Stimulated activated CD4-positive, alpha-beta T cell treated with anti-CD3 and anti-CD28 coated beads, TNF-alpha, amount 100 ng/mL, for 24 hours (primary cell): ENCODE measurements around the gene IFT122.
"Not testable (repeated sequence)": the region's sequence is repeated elsewhere in the genome, so short reads cannot be mapped to it uniquely, and the experiment has no call there.

Source experiments
- DNase-seq, 3 experiments: peaks; one replicate each; pipeline ENCODE4 v3.0.0-alpha.2; 2020; ENCODE audit warnings: low read depth in 3 of 3

The IFT122 gene

DNA sequence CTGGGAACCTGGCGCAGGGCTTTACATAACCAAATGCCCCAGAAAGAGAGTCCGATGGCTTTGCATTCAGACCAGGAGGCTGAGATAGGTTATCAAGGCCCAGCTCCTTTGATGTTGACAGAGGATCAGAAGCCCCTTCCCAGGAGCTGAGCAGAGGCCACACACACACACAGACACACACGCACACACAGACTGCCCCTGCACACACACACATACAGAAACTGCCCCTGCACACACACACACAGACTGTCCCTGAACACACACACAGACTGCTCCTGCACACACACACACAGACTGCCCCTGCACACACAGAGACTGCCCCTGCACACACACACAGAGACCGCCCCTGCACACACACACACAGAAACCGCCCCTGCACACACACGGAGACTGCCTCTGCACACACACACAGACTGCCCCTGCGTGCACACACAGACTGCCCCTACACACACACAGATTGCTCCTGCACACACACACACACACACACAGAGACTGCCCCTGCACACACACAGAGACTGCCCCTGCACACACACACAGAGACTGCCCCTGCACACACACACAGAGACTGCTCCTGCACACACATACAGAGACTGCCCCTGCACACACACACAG lies 75.9 kb downstream of the IFT122 start:
- DNase-seq = not testable (repeated sequence)

DNA sequence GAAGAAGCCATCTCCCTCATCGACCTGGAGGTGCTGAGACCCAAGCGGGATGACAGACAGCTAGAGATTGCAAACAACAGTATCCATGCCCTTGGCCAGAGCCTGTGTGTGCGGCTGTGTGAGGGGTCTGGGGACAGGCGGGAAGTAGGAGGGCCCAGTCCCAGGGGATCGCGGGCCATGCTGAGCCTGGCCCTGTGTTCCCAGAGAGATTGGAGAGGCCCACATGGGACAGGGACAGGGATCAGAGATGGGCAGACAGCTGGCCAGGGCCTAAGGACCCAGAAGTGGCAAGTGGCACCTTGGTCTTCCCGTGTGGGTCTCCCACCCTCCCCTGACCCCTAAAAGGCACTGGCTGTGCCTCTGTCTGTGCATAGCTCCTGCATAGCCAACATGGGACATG lies 77.5 kb downstream of the IFT122 start:
- DNase-seq = no peak

DNA sequence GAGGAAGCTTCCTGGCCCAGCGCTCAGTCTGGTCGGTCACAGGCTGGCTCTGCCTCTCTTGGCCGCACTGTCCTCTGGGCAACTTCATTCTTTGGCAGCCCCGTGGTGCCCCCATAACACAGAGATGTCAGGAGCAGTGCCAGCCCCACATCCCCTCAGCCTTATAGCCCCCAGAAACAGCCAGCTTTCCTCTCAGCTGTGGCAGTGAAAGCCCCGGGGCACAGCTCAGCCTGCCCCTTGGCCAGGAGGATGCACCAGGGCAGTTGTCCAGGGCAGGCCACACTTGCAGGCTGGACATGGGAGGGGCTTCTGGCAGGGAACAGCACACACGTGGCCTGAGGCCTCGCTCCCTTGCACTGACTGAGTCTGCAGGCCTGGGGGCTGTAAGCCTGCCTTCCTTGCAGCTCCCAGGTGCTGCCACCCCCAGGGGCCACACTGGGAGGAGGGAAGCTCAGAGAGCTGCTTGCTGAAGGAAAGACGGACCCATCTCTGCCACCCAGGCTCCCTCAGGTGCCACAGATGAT lies 78.1 kb downstream of the IFT122 start:
- DNase-seq = no peak

- no peak for DNase-seq
These were observed 78.6 kb downstream of the IFT122 start for GRCh38 chr3:129518581-129518980.

DNA sequence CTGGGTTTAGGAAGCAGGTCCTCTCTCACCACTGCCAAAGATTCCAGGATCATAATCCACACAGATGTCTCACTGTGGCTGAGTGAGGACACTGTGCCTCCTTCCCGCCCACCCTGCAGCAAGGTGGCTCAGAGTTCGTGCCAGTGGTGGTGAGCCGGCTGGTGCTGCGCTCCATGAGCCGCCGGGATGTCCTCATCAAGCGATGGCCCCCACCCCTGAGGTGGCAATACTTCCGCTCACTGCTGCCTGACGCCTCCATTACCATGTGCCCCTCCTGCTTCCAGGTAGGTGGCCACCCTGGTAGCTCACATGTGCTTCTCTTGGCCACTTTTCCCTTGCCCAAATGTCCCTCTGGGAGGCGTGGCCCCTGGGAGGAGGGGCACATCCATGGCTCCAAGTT lies 79.4 kb downstream of the IFT122 start:
- DNase-seq = no peak

DNA sequence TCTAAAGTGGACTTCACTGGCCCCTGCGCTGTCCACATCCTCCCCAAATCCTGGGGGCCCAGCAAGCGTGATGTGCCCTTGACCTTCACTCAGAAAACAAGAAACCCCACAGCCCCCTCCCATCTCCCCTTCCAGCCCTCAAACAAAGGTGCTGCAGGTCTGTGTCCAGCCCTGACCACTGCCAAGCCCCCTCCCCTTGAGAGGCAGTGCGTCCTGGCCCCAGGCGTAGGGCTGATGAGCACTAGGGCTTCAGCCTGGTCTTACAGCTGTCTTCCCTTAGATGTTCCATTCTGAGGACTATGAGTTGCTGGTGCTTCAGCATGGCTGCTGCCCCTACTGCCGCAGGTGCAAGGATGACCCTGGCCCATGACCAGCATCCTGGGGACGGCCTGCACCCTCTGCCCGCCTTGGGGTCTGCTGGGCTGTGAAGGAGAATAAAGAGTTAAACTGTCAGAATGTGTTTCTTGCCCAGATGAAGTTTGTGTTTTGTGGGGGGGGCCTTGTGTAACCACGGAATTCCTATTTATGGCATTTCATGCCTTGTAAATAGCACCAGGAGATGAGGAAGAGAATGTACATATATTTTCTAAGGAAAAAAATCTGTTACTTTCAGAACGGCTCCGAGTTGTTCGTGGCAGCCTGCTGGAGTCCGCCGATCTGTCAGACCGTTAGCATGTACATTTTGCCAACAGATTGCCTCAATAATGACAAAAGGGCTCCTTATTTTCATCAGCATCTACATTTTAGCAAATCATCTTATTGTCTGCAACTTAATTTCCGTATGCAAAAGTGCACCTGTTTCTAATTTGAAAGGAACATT lies 80.1 kb downstream of the IFT122 start:
- DNase-seq = no peak

GRCh38 chr3:129520960-129521359 lies 80.9 kb downstream of the IFT122 start:
- DNase-seq = no peak

DNA sequence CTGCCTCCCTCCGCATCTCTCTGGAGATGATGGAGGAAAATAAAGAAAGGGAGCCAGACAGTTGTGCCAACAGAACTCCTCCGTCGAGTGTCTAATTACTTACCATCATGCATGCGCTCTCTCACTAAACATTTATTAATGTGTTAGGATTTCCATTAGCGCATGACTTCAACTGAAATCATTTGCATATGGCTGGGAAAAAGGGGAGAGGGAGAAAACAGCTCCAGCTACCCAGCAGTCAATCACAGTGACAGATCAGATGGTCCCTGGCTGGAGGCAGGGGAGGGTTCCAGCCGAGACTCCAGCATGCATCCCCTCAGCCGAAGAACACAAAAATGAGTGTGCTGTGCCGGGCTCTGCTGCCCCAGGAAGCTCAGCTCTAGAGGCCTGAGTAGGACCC lies 81.6 kb downstream of the IFT122 start:
- no peak for DNase-seq

GRCh38 chr3:129522953-129523352 lies 82.9 kb downstream of the IFT122 start:
- DNase-seq = no peak

DNA sequence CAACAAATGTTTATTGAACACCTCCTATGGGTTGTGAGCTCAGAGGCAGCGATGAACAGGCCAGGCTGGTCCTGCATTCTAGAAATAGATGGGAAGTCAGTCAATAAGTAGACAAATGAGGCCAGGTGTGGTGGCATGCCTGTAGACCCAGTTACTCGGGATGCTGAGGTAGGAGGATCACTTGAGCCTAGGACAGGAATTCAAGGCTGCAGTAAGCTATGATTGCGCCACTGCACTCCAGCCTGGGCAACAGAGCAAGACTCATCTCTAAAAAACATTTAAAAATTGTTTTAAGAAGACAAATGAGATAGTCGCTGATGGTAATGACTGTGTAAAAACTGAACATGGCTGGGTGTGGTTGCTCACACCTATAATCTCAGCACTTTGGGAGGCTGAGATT lies 84.1 kb downstream of the IFT122 start:
- no peak for DNase-seq

DNA sequence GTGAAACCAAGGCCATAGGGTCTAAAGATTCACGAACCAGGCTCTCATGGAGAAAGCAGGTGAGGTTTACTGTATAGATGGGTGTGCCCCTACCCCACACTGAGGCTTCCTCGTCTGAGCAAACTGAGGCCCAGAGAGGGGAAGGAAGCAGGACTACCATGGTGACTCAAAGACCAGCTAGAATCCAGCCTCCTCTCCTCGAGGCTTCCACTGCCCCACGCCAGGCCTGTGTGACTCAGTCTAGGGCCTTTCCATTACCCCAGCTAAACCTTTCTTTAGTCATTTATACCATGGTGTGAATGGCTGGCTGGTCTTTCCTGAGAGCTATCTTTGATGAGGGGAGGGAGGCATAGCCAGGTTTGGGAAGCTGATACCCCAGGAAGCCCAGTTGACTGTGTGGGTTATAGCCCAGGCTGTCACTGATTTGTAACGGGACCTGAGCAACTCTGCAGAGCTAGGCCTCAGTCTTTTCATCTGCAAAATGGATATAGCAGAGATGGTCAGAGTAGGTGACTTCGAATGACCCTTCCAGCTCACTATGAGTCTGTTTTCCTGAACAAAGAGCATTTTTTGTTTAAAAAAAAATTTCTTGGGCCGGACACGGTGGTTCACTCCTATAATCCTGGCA lies 85.4 kb downstream of the IFT122 start:
- no peak for DNase-seq

DNA sequence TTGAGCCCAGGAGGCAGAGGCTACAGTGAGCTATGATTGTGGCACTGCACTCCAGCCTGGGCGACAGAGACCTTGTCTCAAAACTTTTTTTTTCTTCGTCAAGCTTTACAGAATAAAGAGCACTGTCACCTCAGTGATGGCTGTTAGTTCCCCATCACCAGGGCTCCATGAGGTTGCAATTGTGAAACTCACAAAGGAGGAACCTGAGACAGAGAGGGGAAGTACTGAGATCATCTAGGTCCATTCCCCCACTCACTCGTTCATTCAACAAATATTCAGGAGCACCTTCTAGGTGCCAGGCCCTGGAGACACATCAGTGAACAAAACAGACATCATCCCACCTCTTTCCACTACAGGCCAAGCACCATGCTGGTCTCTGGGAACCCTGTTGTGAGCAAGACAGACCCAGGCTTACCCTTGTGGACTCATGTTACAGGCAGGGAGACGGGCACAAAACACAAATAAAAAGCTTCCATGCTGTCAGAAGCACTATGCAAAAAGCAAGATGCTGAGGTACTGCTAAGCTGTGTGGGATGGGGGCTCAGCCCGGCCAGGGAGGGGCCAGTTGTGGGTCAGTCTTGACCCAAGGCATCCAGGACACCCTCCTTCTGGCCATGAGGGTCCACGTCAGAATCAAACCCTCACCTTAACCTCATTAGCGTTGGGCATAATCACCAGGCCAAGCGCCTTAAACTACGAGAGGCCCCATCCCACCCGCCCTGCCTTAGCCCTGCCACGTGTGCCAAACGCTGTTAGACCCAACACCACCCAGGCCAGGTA lies 86.3 kb downstream of the IFT122 start:
- DNase-seq = no peak

- no peak for DNase-seq
These were observed 87.2 kb downstream of the IFT122 start for GRCh38 chr3:129527262-129527661.

DNA sequence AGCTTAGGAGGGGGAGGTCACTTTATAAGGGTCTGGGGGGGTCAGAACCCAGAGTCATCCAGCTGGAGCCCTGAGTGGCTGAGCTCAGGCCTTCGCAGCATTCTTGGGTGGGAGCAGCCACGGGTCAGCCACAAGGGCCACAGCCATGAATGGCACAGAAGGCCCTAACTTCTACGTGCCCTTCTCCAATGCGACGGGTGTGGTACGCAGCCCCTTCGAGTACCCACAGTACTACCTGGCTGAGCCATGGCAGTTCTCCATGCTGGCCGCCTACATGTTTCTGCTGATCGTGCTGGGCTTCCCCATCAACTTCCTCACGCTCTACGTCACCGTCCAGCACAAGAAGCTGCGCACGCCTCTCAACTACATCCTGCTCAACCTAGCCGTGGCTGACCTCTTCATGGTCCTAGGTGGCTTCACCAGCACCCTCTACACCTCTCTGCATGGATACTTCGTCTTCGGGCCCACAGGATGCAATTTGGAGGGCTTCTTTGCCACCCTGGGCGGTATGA lies 88.6 kb downstream of the IFT122 start, which contains the start of gene RHO:
RHO (plus strand) TSS at position 51 of the 512 bp plus-strand sequence; CDS start at position 146, 95 bp downstream.
- DNase-seq = no peak

- no peak for DNase-seq
These were observed 89.6 kb downstream of the IFT122 start for GRCh38 chr3:129529436-129530210.

DNA sequence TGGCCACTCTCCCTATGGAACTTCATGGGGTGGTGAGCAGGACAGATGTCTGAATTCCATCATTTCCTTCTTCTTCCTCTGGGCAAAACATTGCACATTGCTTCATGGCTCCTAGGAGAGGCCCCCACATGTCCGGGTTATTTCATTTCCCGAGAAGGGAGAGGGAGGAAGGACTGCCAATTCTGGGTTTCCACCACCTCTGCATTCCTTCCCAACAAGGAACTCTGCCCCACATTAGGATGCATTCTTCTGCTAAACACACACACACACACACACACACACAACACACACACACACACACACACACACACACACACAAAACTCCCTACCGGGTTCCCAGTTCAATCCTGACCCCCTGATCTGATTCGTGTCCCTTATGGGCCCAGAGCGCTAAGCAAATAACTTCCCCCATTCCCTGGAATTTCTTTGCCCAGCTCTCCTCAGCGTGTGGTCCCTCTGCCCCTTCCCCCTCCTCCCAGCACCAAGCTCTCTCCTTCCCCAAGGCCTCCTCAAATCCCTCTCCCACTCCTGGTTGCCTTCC lies 90.3 kb downstream of the IFT122 start:
- no peak for DNase-seq

DNA sequence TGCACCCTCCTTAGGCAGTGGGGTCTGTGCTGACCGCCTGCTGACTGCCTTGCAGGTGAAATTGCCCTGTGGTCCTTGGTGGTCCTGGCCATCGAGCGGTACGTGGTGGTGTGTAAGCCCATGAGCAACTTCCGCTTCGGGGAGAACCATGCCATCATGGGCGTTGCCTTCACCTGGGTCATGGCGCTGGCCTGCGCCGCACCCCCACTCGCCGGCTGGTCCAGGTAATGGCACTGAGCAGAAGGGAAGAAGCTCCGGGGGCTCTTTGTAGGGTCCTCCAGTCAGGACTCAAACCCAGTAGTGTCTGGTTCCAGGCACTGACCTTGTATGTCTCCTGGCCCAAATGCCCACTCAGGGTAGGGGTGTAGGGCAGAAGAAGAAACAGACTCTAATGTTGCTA lies 90.8 kb downstream of the IFT122 start:
- DNase-seq = no peak

DNA sequence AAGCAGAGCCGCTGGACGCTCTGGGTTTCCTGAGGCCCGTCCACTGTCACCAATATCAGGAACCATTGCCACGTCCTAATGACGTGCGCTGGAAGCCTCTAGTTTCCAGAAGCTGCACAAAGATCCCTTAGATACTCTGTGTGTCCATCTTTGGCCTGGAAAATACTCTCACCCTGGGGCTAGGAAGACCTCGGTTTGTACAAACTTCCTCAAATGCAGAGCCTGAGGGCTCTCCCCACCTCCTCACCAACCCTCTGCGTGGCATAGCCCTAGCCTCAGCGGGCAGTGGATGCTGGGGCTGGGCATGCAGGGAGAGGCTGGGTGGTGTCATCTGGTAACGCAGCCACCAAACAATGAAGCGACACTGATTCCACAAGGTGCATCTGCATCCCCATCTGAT lies 91.7 kb downstream of the IFT122 start:
- DNase-seq = no peak

DNA sequence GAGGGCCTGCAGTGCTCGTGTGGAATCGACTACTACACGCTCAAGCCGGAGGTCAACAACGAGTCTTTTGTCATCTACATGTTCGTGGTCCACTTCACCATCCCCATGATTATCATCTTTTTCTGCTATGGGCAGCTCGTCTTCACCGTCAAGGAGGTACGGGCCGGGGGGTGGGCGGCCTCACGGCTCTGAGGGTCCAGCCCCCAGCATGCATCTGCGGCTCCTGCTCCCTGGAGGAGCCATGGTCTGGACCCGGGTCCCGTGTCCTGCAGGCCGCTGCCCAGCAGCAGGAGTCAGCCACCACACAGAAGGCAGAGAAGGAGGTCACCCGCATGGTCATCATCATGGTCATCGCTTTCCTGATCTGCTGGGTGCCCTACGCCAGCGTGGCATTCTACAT lies 92.2 kb downstream of the IFT122 start:
- DNase-seq = no peak

DNA sequence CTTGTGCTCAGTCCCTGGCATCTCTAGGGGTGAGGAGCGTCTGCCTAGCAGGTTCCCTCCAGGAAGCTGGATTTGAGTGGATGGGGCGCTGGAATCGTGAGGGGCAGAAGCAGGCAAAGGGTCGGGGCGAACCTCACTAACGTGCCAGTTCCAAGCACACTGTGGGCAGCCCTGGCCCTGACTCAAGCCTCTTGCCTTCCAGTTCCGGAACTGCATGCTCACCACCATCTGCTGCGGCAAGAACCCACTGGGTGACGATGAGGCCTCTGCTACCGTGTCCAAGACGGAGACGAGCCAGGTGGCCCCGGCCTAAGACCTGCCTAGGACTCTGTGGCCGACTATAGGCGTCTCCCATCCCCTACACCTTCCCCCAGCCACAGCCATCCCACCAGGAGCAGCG lies 93.4 kb downstream of the IFT122 start:
- DNase-seq = no peak
